ENCODE data around the gene DCDC2B.
A peak's percentile ranks its signal among the peaks of the same experiment; 100 is the strongest.
"Not testable (repeated sequence)": the region's sequence is repeated elsewhere in the genome, so short reads cannot be mapped to it uniquely, and the experiment has no call there.

DCDC2B gene

GRCh38 chr1:32228771-32229170, 19.9 kb downstream of the DCDC2B start:
- no peak for DNase-seq

GRCh38 chr1:32231843-32232432, 23.0 kb downstream of the DCDC2B start:
- no peak for DNase-seq

- no peak for DNase-seq
These were observed 23.8 kb downstream of the DCDC2B start for GRCh38 chr1:32232558-32233304.

GRCh38 chr1:32234792-32235191, 25.9 kb downstream of the DCDC2B start:
- no peak for DNase-seq

GRCh38 chr1:32239337-32239736, 30.4 kb downstream of the DCDC2B start:
- DNase-seq, result no peak

GRCh38 chr1:32239790-32240139, 30.9 kb downstream of the DCDC2B start:
- no peak for DNase-seq

GRCh38 chr1:32240140-32240951, 31.5 kb downstream of the DCDC2B start:
- peak; percentile 76 for DNase-seq

- DNase-seq, result peak; percentile 63
These were observed 32.3 kb downstream of the DCDC2B start for GRCh38 chr1:32241001-32241763.

- DNase-seq, result no peak
These were observed 33.5 kb downstream of the DCDC2B start for GRCh38 chr1:32242341-32242851.

GRCh38 chr1:32246888-32247273, 38.0 kb downstream of the DCDC2B start, which contains the start of gene FAM167B:
TSS of gene FAM167B (plus strand) at chr1:32247222. CDS start at chr1:32247422, 200 bp downstream.
- no peak for DNase-seq

- no peak for DNase-seq
These were observed 38.6 kb downstream of the DCDC2B start for GRCh38 chr1:32247452-32247851.

GRCh38 chr1:32247983-32248889, 39.3 kb downstream of the DCDC2B start:
- DNase-seq, result peak; percentile 77

- peak; percentile 80 for DNase-seq
These were observed 41.1 kb downstream of the DCDC2B start for GRCh38 chr1:32249831-32250525.

GRCh38 chr1:32250893-32251716, 42.2 kb downstream of the DCDC2B start, which contains the start of gene LCK:
TSS of gene LCK (plus strand) at chr1:32251265. CDS start at chr1:32274330, 23,065 bp downstream.
- peak; percentile 62 for DNase-seq

GRCh38 chr1:32255072-32256071, 46.5 kb downstream of the DCDC2B start:
- peak; percentile 56 for DNase-seq

- DNase-seq, result no peak
These were observed 47.8 kb downstream of the DCDC2B start for GRCh38 chr1:32256473-32257226.

- DNase-seq, result no peak
These were observed 48.3 kb downstream of the DCDC2B start for GRCh38 chr1:32257227-32257508.

GRCh38 chr1:32263236-32263593, 54.3 kb downstream of the DCDC2B start:
- not testable (repeated sequence) for DNase-seq

Measured in activated T-cell treated with anti-CD3 and anti-CD28 coated beads, Interleukin-2, amount 50 U/mL, for 1 hour (primary cell).